Testis (tissue), 2 donors: ENCODE data around the gene PIEZO2.

Experiments used
- CTCF ChIP-seq, 3 experiments: fragments of 450-650 bp in 2 of 3; fragments of 200-600 bp in 1 of 3; sonication (generic) in 1 of 3; IDR thresholded peaks; one replicate each; pipeline ENCODE4 v1.5.1; 2016 to 2019; ENCODE audit warnings: antibody characterized with exemption in 3 of 3, mild to moderate bottlenecking in 2 of 3, moderate library complexity in 1 of 3
- POLR2A ChIP-seq: fragments of 450-650 bp; IDR thresholded peaks from one replicate; pipeline ENCODE4 v1.6.1; 2017; ENCODE audit warnings: antibody characterized with exemption, mild to moderate bottlenecking, moderate library complexity

DNA sequence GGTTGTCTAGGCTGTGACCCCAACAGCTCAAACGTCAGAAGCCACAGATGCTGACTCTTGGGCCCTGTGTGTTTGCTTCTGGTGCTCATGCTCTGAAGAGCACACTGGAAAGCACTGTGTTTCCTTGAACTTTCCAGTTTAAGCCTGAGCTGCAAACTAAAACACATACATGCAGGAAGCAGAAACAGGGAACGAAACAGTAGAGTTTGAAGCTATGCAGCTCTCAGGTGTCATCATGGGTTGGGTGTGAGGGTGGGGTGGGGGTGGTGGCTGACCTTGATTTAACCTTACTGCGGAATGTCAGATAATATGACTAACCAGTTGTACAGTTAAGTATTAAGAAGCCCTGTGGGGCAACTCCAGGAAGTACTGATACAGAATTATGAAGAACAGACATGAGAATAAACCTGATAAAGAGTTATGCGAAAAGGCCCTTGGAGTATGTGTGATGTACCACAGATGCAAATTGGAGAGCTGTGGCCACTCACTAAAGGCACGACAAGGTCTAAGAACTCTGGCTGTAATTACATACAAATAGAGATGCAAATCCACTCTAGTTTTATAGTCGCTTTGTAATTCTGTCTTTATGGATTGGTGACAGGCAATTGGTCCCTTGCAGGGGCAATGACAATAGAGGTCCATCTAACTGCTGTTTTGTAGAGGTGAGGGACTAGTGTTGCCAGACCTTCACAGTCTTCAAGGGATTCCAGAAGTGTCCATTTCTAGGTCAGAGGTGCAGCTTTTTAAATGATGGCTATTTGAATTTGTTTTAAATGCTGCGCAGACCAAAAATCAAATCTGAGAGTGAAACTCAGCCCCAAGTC is 350.4 kb downstream of the PIEZO2 start:
- TF ChIP-seq CTCF (IDR thresholded peaks at IDR 0.05): no peak
- TF ChIP-seq POLR2A: no peak
